HG03045 (cell line): Measurements from ENCODE around the gene SEMA6B.
"Not testable (repeated sequence)": the region's sequence is repeated elsewhere in the genome, so short reads cannot be mapped to it uniquely, and the experiment has no call there.

Experiments used
- ATAC-seq: cut with Tn5 transposase; IDR thresholded peaks from one replicate; pipeline ENCODE4 v1.9.1; 2021; ENCODE audit warnings: mild to moderate bottlenecking, moderate library complexity; ENCODE audit not compliant: unreplicated experiment

The SEMA6B gene

GRCh38 chr19:4559569-4559968 is at the start of gene SEMA6B:
SEMA6B (minus strand) TSS chr19:4559684; CDS start chr19:4558457, 1,227 bp downstream.
- no peak for ATAC-seq

GRCh38 chr19:4606921-4607678 is 47.6 kb upstream of the SEMA6B start:
- no peak for ATAC-seq

GRCh38 chr19:4606181-4606580 is 46.7 kb upstream of the SEMA6B start:
- ATAC-seq: no peak

GRCh38 chr19:4604912-4605311 is 45.4 kb upstream of the SEMA6B start:
- ATAC-seq: no peak

- ATAC-seq: no peak
Observed at GRCh38 chr19:4602915-4603314, 43.4 kb upstream of the SEMA6B start.

- no peak for ATAC-seq
Observed at GRCh38 chr19:4602173-4602788, 42.8 kb upstream of the SEMA6B start.

- no peak for ATAC-seq
Observed at GRCh38 chr19:4600893-4601292, 41.4 kb upstream of the SEMA6B start.

GRCh38 chr19:4600082-4600481 is 40.6 kb upstream of the SEMA6B start:
- ATAC-seq: no peak

- ATAC-seq: no peak
Observed at GRCh38 chr19:4598712-4599111, 39.2 kb upstream of the SEMA6B start.

GRCh38 chr19:4597975-4598671 is 38.6 kb upstream of the SEMA6B start:
- ATAC-seq: no peak

- ATAC-seq: no peak
Observed at GRCh38 chr19:4597278-4597974, 37.9 kb upstream of the SEMA6B start.

- no peak for ATAC-seq
Observed at GRCh38 chr19:4596033-4596904, 36.8 kb upstream of the SEMA6B start.

GRCh38 chr19:4595158-4595557 is 35.7 kb upstream of the SEMA6B start:
- ATAC-seq: not testable (repeated sequence)

GRCh38 chr19:4594201-4594600 is 34.7 kb upstream of the SEMA6B start:
- no peak for ATAC-seq

- no peak for ATAC-seq
Observed at GRCh38 chr19:4593409-4593851, 33.9 kb upstream of the SEMA6B start.

GRCh38 chr19:4592445-4592844 is 33.0 kb upstream of the SEMA6B start:
- no peak for ATAC-seq

GRCh38 chr19:4591320-4591719 is 31.8 kb upstream of the SEMA6B start:
- no peak for ATAC-seq

- no peak for ATAC-seq
Observed at GRCh38 chr19:4590559-4590958, 31.1 kb upstream of the SEMA6B start.

GRCh38 chr19:4589579-4590410 is 30.3 kb upstream of the SEMA6B start:
- ATAC-seq: no peak
